Common myeloid progenitor, CD34-positive (primary cell): ENCODE results near the gene AGFG2.
"Not testable (repeated sequence)": the region's sequence is repeated elsewhere in the genome, so short reads cannot be mapped to it uniquely, and the experiment has no call there.

Source experiments
- CTCF ChIA-PET: fragments of 350-600 bp; sonication (Branson Sonifier 250); formaldehyde crosslinking; loops from one replicate; lab custom pipeline; 2021; ENCODE audit warnings: antibody characterized with exemption; lab: Charles Lee
- POLR2A ChIA-PET: fragments of 350-600 bp; sonication (Branson Sonifier 250); formaldehyde crosslinking; loops from one replicate; lab custom pipeline; 2021; ENCODE audit warnings: antibody characterized with exemption; lab: Charles Lee
- DNase-seq, 3 donors: peaks; one replicate each; pipeline versions ENCODE4 v3.0.0 to v3.0.0-alpha.2; 2013
- H3K27ac ChIP-seq, 2 experiments: 1 replicate in 1 of 2; 2 replicates in 1 of 2; pipeline ENCODE4 v1.7.0; 2013; ENCODE audit warnings: inconsistent platforms in 2 of 2, low read length in 2 of 2, mild to moderate bottlenecking in 2 of 2, low read depth in 1 of 2, moderate library complexity in 1 of 2; ENCODE audit not compliant: severe bottlenecking in 2 of 2, insufficient read depth in 1 of 2, poor library complexity in 1 of 2
- H3K27me3 ChIP-seq, 5 experiments: replicated peaks in 2 of 5; 1 replicate in 3 of 5; 2 replicates in 2 of 5; pipeline versions ENCODE4 v1.6.1 to v1.7.0; 2013; ENCODE audit warnings: low read length in 4 of 5, mild to moderate bottlenecking in 2 of 5, moderate library complexity in 2 of 5, inconsistent platforms in 1 of 5; ENCODE audit not compliant: insufficient read depth in 5 of 5, control insufficient read depth in 4 of 5
- H3K36me3 ChIP-seq, 4 experiments: 1 replicate in 2 of 4; 2 replicates in 2 of 4; pipeline versions ENCODE4 v1.6.1 to v1.7.0; 2013; ENCODE audit warnings: low read length in 3 of 4, control low read depth in 1 of 4, mild to moderate bottlenecking in 1 of 4; ENCODE audit not compliant: control insufficient read depth in 4 of 4, insufficient read depth in 4 of 4
- H3K4me1 ChIP-seq, 4 experiments: 1 replicate in 3 of 4; 2 replicates in 1 of 4; pipeline versions ENCODE4 v1.6.1 to v1.7.1; 2013; ENCODE audit warnings: low read length in 3 of 4, mild to moderate bottlenecking in 3 of 4, control low read depth in 1 of 4, inconsistent platforms in 1 of 4, moderate library complexity in 1 of 4; ENCODE audit not compliant: control insufficient read depth in 4 of 4, insufficient read depth in 4 of 4; ENCODE audit errors: control extremely low read depth in 1 of 4
- H3K4me3 ChIP-seq, 7 experiments: 1 replicate in 4 of 7; 2 replicates in 3 of 7; pipeline versions ENCODE4 v1.5.1 to v1.7.0; 2013; ENCODE audit warnings: mild to moderate bottlenecking in 7 of 7, low read length in 6 of 7, moderate library complexity in 6 of 7, inconsistent platforms in 2 of 7, low read depth in 2 of 7, control low read depth in 1 of 7; ENCODE audit not compliant: insufficient read depth in 4 of 7, control insufficient read depth in 1 of 7; ENCODE audit errors: extremely low read depth in 1 of 7
- H3K9me3 ChIP-seq, 5 experiments: 1 replicate in 4 of 5; 2 replicates in 1 of 5; pipeline versions ENCODE4 v1.6.1 to v1.7.1; 2013; ENCODE audit warnings: low read length in 4 of 5, mild to moderate bottlenecking in 2 of 5, inconsistent platforms in 1 of 5, low read depth in 1 of 5, moderate library complexity in 1 of 5; ENCODE audit not compliant: control insufficient read depth in 4 of 5, insufficient read depth in 2 of 5; ENCODE audit errors: control extremely low read depth in 1 of 5
- WGBS: methylation state at CpG from one replicate; pipeline ENCODE4 v1.1.5; 2013; ENCODE audit not compliant: insufficient coverage; 5-methylcytosine and 5-hydroxymethylcytosine counted together

Gene AGFG2

DNA sequence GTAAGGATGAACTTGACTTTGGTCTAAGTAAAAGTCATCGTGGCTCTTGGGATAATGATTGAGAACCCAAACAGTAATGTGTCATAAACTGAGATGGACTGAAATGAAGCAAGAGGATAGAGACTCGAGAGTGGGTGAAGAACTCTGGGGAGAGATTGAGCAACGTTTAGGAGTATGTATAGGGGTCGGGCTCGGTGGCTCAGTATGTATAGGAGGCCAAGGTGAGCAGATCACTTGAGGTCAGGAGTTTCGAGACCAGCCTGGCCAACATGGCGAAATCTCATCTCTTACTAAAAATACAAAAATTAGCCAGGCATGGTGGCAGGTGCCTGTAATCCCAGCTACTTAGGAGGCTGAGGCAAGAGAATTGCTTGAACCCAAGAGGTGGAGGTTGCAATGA is 2.3 kb downstream of the AGFG2 start:
- H3K27ac ChIP-seq, H3K27me3 ChIP-seq, DNase-seq, POLR2A ChIA-PET, H3K9me3 ChIP-seq, H3K36me3 ChIP-seq, H3K4me3 ChIP-seq: not testable (repeated sequence)
- 92% methylated on average over 2 of the region's 7 CpGs for WGBS
- H3K4me1 ChIP-seq = peaks cover 4 to 35% (median 24%) of the 10 kb centered on the region in 4 experiments
- CTCF ChIA-PET = interaction anchor here (0.7 to 14.6 kb wide), 3 partner anchors 10 to 76 kb away, joined by 3 to 220 read pairs (median 8); partner anchors contain the start of gene SPACDR

DNA sequence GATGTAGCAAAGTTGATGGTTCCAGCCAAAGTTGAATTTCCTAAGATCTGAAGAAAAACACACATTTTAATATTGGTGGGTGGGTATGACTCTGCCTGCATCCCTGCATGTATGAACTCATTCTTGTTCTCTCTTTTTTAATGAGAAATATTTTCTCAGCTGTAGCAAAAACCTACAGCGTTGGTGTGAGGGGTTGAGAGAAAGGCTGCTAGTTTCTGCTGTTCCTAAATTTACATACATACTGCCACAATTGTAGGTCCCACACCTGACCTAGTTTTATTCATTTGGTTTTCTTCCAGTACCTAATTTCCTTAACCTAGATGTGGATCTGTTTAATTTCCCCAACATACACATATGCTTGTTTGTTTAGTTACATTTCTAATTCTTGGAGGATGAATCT is 4.6 kb downstream of the AGFG2 start:
- Histone ChIP-seq H3K4me3 (no peak overlapping the region), H3K36me3 (peaks cover 0 to 2% (median 0%) of the 10 kb centered on the region in 4 experiments), H3K4me1 (peaks cover under 1 to 52% (median 36%) of the 10 kb centered on the region in 4 experiments), H3K27ac (no peak overlapping the region), H3K27me3 (no peaks in the 10 kb centered on the region), H3K9me3 (no peaks in the 10 kb centered on the region)
- CTCF ChIA-PET = interaction anchor here (1.0 to 14.6 kb wide), 4 partner anchors 11 to 65 kb away, joined by 4 to 220 read pairs (median 6); partner anchors contain the start of gene TSC22D4
- no CpG with 5 or more reads among the region's 1 CpG for WGBS
- POLR2A ChIA-PET = no interaction called here
- DNase-seq = no peak

DNA sequence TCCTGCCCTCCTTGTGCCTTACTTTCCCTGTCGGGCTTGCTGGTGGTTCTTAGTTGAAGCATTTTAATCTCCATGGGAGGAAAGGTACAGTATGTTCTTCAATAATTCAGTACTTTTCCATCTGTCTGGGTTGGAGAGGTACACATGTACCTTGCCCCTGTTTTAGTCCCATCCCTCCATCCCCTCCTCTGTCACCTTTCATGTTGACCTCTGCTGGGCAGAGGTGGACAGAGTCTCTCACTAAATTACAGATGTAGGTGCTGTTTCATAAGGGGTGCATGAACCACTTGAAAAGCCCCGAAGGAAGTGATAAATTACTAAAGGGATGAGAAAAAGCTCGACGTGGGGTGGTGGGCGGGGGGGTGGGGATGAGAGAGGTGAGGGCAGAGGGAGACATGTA is 5.4 kb downstream of the AGFG2 start:
- no peak for DNase-seq
- CTCF ChIA-PET = interaction anchor here (1.0 to 14.6 kb wide), 4 partner anchors 12 to 76 kb away, joined by 4 to 220 read pairs (median 7); no protein-coding TSS in a partner anchor
- Histone ChIP-seq H3K27me3 (no peaks in the 10 kb centered on the region), H3K27ac (no peak overlapping the region), H3K9me3 (no peaks in the 10 kb centered on the region), H3K4me3 (no peak overlapping the region), H3K36me3 (peaks cover 0 to 2% (median 0%) of the 10 kb centered on the region in 4 experiments), H3K4me1 (peaks cover 0 to 56% (median 38%) of the 10 kb centered on the region in 4 experiments)
- WGBS = 69% methylated on average over 5 of the region's 5 CpGs
- POLR2A ChIA-PET = interaction anchor here (0.8 kb wide), 1 partner anchor 9 kb away, joined by 3 read pairs; no protein-coding TSS in a partner anchor

DNA sequence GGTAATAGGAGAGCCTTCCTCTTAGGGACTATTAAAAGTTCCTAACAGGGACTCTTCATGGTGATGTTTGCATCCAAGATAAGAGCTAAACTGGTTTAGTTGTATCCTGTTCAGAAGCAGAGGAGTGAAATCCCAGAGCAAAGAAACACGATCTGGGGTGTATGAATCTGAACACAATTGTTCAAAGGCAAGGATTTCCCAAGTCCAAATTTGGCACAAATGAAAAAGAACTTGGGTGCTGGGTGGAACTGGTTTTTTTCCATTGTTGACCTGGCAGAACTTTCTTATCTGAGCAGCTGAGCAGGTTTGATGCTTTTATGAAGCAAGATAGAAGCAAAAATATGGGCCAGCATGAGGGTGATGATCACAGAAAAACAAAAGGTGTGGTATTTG is 6.0 kb downstream of the AGFG2 start:
- H3K4me1 ChIP-seq = peaks cover 0 to 56% (median 36%) of the 10 kb centered on the region in 4 experiments
- WGBS = 81% methylated on average over 1 of the region's 1 CpG
- no peak overlapping the region for H3K4me3 ChIP-seq
- ChIA-PET CTCF (interaction anchor here (0.6 to 14.6 kb wide), 4 partner anchors 11 to 76 kb away, joined by 3 to 220 read pairs (median 7); no protein-coding TSS in a partner anchor), POLR2A (interaction anchor here (0.8 kb wide), 1 partner anchor 9 kb away, joined by 3 read pairs; no protein-coding TSS in a partner anchor)
- DNase-seq = no peak
- H3K27ac ChIP-seq = no peak overlapping the region
- peaks cover 0 to 2% (median 0%) of the 10 kb centered on the region in 4 experiments for H3K36me3 ChIP-seq
- H3K9me3 ChIP-seq = no peaks in the 10 kb centered on the region
- no peaks in the 10 kb centered on the region for H3K27me3 ChIP-seq

DNA sequence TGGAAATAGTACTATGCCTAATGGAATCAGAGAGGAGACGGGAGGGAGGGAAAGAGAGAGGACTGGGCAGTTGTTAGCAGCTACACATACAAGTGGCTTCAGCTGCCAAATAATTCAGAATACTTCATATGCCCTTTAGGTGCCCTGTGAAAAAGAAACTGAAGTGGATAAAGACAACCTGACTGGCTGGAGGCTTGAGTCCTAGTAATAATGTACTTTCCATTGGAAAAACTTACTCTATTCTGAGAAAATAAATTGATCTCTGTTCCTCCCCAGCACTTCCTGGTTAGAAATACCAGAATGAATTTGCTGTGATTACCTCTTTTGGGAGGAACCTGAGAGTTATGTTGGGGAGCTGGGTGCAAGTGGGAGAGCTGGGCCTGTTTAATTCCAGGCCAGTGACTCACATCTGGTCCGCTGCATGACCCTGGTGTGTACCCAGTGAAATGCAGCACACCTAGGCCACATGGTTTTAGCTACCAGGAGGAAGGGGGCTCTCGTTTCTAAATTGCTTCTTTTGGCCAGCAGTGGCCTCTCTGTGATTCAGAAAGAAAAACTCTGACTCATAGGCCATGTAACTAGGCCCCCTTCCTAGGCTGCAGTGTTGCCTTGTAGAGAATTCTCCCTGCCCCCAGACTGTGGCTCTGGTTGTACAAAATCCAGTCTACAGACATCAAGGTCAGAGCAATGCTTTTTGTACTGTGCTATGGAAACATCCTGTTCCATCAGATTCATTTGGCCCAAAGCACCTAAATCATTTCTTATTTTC is 6.5 kb downstream of the AGFG2 start:
- Histone ChIP-seq H3K36me3 (peaks cover 0 to 2% (median 0%) of the 10 kb centered on the region in 4 experiments), H3K9me3 (no peaks in the 10 kb centered on the region), H3K4me3 (no peak overlapping the region), H3K27ac (no peak overlapping the region), H3K27me3 (no peaks in the 10 kb centered on the region), H3K4me1 (peaks cover 4 to 57% (median 36%) of the 10 kb centered on the region in 4 experiments)
- WGBS = 80% methylated on average over 1 of the region's 3 CpGs
- DNase-seq = peak; percentile 55 to 86 (median 78)
- ChIA-PET POLR2A (interaction anchor here (0.8 kb wide), 1 partner anchor 10 kb away, joined by 3 read pairs; no protein-coding TSS in a partner anchor), CTCF (interaction anchor here (0.5 to 14.6 kb wide), 5 partner anchors 10 to 1166 kb away, joined by 3 to 220 read pairs (median 4); no protein-coding TSS in a partner anchor)

DNA sequence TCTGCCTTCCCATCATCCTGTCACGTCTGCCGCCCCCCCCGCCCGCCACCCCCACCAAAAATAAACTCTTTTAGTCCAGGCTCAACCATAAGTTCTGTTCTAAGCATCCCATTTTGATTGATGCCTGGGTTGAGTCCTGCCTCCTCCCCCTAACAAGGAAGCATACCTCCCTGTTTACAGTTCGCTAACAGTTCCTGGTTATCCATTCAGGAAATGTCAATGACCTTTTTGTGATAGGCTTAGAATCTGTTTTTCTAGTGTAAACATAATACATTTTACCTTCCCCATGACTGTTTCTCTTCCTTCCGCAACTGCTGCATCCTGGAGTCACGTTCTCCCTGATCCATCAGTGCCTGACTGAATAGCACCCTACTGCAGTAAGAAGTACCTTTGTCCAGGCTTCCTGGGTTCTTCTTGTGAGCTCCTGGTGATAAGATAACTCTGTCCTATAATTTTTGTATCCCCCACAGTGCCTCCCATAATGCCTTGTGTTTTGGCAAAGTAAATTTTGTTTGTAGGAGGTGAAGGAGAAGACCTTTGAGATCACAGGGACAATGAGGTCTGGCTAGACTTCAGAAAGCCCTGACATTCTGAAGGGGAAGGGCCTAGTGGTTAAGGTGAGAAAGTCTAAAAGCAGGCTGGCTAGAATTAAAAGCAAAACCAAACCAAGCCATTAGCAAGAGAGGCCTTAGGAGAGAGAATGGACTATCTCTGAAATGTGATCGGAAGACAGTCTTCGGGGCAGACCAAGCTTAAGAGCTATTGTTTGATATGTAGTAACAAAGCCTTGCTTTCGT is 7.3 kb downstream of the AGFG2 start:
- DNase-seq = no peak
- H3K9me3 ChIP-seq = no peaks in the 10 kb centered on the region
- 74% methylated on average over 5 of the region's 10 CpGs for WGBS
- H3K27ac ChIP-seq = peak overlapping the region in 1 of 2 experiments; percentile 47
- ChIA-PET POLR2A (no interaction called here), CTCF (interaction anchor here (0.5 to 14.6 kb wide), 3 partner anchors 9 to 1167 kb away, joined by 3 to 220 read pairs (median 3); no protein-coding TSS in a partner anchor)
- H3K27me3 ChIP-seq = no peaks in the 10 kb centered on the region
- H3K4me3 ChIP-seq = no peak overlapping the region
- H3K36me3 ChIP-seq = peaks cover 0 to 2% (median 0%) of the 10 kb centered on the region in 4 experiments
- peaks cover 5 to 59% (median 39%) of the 10 kb centered on the region in 4 experiments for H3K4me1 ChIP-seq
